OCI-LY1 (cell line): ENCODE results near the gene SYNE1.
"Not testable (repeated sequence)": the region's sequence is repeated elsewhere in the genome, so short reads cannot be mapped to it uniquely, and the experiment has no call there.

ENCODE experiments used
- CTCF ChIP-seq: fragments of 200-600 bp; sonication (generic), shearing (Covaris generic); IDR thresholded peaks from 2 replicates; pipeline ENCODE4 v1.5.1; 2017; ENCODE audit warnings: mild to moderate bottlenecking, antibody characterized with exemption, low read length, moderate library complexity, mixed read lengths
- EZH2 ChIP-seq: fragments of 200-600 bp; sonication (generic), shearing (Covaris generic); IDR thresholded peaks from 2 replicates; pipeline ENCODE4 v1.8.0; 2017; ENCODE audit warnings: borderline replicate concordance, mixed run types, mild to moderate bottlenecking, antibody characterized with exemption, low read length, moderate library complexity, mixed read lengths

GRCh38 chr6:152421496-152421895, 215.7 kb downstream of the SYNE1 start:
- not testable (repeated sequence) for TF ChIP-seq CTCF, EZH2
